Measurements from ENCODE around the gene AMPH.

Gene AMPH

DNA sequence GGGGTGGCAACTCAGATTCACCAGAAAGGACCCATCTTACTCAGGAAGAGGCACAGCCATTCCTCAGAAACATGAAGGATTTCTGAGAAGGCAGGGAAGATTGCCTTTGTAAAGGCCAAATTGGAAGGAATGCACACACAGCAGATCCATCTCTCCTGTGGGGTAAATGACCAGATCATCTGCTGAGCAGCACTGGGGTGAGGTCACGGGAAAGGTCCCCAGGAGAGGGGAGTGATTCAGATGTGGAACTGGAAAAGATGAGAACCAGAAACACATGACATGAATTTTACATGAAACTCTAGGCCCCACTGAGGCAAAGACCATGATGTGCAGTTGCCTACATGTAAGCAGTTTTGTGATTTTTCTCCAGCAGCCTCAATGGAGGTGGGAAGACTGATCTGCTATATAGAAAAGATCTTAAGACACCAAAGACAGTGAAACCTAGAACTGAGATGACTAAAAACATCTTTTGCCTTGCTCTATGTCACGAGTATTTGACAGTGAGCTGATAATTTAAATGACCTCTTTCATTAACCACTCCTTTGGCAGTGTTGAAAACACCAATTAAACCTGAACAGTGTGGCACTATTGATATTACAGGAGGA lies 91.6 kb downstream of the AMPH start:
- no peak for DNase-seq

DNA sequence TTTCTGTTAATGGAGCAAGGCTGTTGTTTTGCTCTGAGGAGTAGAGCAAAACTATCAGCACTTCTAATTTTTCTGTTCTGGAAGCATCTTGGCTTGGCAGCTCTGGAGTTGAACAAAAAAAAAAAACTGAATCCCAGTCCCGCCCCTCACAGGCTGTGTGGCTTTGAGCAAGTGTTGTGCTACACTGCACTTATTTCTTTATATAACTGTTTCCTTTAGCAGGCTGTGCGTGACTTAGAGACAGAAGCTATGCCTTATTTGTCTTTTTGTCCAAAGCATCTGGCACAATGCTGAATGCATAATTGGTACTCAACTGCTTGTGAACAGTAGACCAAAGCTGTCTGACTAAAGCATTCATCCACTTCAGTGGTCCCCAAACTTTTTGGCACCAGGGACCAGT lies 96.1 kb downstream of the AMPH start:
- no peak for DNase-seq

DNA sequence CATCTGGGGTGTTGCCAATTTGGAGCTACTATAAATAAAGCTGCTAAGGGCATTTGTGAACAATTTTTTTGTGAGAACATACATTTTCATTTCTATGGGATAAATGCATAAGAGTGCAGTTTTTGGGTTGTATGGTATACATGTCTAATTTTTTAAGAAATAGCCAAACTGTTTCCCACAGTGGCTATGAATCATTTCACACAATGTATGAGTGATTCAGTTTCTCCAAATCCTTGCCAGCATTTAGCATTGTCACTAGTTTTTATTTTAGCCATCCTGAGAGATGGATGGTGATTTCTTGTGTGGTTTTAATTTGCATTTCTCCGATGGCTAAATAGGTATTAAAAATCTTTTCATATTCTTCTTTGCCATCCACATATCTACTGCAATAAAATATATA lies 105.3 kb downstream of the AMPH start:
- DNase-seq = no peak

DNA sequence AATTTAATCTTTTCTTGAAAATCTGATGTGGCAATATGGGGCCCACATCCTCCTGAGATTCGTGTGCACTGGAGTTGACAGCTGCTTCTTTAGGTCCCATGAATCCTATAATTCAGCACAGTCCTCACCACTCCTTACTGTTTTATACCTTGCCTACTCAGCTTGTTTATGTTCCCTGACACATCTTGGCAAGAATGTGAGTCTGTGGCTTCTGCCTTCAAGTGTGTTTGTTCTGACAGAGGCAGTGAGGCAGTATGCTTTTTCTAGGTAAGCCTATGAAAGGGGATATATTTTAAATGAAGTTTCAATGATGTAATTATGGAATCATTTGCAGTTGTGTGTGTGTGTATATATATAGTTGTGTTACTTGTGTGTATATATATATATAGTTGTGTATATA lies 106.4 kb downstream of the AMPH start:
- no peak for DNase-seq

DNA sequence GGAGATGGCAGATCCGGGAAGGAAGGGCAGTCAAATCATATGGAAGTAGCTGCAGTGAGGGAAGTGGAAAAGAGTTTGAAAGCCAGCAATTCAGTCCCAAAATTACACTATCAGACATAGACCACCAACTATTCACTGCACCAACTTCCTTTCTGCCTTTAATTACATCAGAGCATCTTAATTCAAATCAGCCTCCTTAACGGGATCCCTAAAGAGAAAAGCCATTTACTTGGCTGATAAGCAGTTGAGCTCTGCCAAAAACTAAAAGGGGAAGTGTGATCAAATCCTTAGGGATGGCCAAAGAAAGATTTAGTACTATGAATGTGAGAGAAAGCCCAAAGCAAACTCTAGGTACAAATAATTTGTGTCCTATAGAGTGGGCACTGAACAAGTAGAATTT lies 110.4 kb downstream of the AMPH start:
- no peak for DNase-seq

DNA sequence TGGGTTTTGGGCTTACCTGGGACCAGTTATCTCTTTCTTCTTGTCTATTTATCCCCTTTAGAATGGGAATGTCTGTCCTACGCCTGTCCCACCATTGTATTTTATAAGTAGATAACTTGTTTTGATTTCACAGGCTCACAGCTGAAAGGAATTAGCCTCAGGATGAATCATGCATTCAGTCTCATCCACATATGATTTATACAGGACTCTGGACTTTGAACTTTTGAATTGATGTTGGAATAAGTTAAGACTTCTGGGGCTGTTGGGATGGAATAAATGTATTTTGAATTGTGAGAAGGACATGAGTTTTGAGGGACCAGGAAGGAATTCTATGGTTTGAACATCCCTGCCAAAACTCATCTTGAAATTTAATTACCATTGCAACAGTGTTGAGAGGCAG lies 112.6 kb downstream of the AMPH start:
- no peak for DNase-seq

DNA sequence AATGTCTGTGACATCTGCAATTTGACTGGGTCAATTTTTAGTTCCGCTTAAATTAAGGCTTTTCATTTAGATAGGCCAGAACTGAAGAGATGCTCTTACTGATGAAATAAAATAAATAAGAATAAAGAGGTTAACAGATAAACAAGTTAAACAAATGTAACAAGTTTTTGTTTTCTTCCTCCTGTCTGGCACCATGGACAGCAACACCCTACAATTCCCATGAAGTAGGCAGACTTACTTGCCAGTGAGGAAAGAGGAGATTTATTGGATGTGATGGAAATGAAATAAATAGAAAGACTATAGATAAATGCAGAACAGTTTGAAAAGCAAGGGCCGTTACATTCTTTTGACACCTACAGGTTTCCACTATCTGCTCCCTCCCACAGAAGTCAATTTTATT lies 118.5 kb downstream of the AMPH start:
- DNase-seq = no peak

DNA sequence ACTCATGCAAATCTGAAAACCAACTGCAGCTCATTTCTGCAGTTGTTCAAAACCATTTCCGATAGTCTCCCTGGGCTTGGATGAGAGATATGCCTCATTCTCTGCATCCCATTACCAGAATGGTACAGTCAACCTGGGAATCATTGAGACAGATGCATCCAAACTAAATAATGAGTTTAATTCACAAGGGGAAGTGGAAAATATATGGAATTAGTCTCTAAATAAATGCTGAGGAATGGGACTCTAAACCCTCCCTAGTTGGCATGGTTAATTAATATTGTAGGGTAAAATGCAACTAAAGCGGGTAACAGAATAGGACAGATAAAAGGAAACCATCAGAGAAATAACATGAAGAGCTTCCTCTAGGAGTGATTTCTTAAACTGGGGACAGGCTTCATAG lies 118.9 kb downstream of the AMPH start:
- no peak for DNase-seq

DNA sequence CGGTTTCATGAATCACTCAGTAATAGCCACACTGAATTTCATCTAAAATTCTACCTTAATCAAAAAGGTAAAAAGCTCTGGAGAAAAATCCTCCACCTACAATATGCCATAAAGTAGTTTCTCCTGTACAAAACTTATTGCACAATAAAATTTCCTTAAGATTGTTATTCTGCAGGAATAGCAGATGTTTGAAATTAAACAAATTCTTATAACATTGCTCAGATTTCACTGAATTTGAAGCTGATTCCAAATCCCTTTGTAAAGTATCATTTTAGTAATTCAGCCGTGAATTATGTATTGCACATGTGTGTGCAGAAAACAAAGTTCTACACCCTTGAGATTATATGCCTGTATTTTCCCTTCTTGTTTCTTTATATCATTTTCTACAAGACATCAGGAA lies 123.8 kb downstream of the AMPH start:
- DNase-seq = no peak

DNA sequence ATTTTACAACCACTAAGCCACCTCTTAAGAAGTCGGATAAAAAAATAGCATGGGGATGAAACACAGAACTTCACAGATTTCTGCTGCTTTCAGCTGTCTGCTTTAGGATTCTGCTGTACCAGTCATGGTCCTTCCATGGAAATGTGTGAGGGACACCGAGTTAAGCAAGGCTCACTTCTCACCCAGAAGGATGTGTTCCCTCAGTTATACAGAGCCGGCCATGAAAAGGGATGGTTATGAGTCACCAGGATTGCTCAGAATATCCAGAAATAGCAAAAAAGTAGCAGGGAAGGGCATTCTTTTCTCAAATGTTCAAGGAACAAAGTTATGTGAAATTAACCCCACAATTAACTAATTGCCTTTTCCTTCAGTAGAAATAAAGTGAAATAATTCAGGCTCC lies 124.4 kb downstream of the AMPH start:
- no peak for DNase-seq

DNA sequence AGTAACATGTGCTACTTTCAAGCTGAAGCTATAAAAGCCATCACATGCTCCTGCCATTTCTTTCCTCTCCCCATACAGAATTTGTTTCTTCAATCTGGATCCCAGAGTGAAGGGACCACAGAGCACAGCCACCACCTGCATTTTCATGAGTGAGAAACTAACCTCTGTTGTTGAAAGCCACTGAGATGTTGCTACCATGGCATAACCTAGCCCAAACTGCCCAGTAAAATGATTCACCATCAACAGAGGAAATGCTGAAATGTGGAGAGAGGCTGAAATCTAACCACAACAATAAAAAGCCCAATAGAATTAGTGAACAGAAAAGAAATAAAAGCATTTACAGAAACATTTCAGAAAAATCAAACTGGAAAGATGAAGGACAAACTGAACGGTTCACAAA lies 125.2 kb downstream of the AMPH start:
- no peak for DNase-seq

DNA sequence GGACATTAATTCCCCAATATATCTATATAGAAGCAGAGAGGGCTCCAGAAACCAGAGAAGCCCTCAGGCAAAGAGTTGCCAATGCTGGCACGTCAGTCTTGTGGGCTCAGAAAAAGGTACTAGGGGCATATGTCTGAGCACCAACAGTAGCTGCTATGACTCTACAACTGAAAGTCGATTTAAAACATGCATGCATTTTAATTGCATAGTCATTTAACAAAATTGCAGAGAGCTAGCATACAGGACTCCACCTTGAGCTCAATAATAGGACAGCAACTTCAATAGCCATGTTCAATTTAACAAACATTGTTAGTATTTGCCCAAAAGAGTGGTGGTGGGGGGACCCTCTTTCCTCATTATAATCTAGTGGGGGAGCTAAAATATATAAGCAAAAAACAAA lies 126.5 kb downstream of the AMPH start:
- DNase-seq = no peak

DNA sequence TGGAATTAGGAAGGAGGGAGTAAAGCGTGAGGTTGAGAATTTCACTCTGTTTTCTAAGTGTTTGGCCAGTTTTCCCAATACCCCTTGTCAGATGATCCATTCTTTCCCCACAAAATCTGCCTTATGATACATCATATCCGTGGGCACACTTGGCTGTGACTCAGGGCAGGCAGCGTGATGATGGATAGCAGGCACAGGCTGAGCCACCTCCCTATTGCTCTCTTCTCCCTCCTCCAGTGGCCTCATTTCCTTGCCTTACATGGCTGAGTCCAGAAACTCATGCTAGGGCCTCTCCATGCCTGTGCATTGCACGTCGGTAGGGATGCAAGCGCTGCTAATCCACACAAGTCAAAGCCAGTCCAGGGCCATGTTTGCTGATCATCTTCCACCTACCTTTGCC lies 128.3 kb downstream of the AMPH start:
- DNase-seq = no peak

DNA sequence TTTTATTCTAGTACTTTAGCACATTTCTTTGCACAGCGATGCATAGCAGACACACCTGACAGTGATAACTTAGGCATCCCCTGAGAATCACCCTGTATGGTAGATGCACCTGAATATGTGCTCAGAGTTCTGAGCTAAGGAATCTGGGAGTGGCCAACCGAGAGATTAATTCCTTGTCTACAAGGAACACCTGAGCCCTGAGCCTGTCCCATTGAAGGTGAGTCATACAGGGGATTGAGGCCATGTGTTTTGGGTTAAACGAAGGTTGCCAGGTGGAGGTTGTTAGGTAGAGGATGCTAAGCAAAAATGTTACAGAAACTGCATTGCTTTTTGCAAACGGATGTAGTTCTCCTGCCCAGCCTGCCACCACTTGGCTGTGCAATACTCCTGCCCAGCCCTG lies 128.9 kb downstream of the AMPH start:
- DNase-seq = no peak

DNA sequence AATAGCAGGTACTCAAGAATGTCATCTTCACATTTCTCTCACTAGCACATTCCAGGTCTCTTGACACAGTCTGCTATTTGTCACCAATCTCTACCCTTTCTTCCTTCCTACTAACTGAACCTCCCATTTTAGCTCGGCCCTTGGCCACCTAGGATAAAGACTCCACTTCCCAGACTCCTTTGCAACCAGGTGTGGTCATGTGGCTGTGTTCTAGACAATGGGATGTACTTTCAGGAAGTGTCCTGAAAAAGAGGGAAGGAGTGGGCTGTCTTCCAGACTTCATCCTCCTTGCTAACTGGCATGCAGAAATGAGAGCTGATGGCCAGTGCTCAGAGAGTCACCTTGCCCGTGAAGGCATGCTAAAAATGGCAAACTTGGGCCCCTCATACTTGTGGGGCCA lies 139.2 kb downstream of the AMPH start:
- no peak for DNase-seq

DNA sequence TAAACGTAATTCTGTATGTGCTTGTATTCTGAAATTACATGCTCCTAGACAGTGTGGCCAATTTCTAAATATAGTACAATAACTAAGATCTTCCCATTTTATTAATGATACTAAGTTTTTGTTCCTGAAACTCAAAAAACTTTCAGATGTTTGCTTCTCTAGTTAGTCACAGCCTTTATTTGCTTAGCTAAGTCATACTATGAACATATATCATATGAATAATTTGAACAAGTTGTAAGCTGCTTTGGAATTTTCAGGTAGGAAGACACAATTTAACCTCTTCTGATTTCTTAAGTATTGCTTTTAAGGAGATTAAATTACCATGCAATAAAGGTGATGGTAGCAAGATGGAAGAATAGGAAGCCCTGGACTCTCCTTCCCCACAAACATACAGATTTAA lies 148.7 kb downstream of the AMPH start:
- DNase-seq = no peak

DNA sequence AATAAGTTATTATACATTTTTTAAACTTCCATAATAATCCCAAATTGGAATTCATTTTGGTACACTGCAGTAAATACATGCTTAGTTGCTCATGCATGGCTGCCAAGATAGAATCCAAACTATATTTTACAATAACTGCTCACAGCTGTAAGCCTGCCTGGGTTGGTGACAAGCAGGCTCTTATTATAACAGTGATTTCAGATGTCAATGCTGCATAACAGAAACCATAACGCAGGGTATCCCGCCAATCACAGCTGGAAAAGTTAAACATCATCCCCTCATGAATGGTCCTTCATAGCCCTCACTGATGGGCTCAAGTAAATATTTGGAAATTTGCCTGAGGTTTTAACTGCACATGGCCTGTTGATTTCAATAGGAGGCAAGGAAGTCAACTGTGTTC lies 149.8 kb downstream of the AMPH start:
- no peak for DNase-seq

DNA sequence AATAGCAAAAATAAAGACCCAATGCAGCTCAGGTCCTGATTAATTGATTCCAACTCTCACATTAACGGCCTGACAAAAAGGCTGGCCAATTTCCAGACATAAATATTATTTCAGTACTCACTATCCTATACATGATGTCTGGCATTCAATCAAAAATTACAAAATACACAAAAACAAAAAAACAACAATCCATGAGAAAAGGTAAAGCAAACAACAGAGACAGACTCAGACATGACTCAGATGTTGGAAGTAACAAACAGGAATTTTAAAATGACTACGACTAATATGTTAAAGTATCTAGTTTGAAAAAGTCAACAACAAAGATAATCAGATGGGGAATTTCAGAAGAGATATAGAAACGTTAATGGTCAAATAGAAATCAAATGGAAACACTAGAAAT lies 152.8 kb downstream of the AMPH start:
- no peak for DNase-seq

DNA sequence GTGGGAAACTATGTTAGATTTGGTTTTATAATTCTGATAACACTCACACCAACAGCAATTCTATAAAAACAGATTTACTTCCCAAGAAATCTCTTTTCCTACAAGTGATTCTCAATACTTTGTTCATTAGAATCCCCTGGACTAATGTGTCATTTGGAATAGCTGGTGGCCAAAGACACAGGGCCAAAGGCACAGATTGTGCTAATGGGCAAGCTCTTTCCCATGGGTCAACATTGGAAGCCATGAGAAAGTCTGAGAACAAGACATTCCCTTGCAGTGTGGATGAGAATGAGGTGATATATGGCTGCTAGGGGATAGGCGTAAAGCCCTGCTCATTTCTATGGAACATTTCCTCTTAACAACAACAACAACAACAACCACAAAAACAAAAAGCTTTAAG lies 153.8 kb downstream of the AMPH start:
- no peak for DNase-seq

DNA sequence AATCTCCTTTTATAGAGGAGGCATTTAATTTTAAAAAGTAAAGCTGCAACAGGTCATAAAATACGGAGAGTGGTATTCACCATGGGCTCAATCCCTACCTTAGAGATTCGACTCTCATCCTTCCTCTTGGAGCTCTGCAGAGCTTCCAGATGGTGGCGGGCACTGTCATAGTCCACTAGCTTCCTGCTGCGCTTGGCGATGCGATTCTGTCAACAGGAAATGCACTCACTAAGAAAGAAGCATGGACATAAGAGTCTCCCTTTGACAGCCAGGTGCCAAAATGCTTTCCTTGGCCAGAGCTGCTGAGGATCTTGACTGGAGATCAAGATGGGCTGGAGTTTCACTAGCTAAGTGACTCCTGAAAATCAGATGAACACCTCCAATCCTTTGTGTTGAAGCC lies 154.4 kb downstream of the AMPH start:
- DNase-seq = no peak

DNA sequence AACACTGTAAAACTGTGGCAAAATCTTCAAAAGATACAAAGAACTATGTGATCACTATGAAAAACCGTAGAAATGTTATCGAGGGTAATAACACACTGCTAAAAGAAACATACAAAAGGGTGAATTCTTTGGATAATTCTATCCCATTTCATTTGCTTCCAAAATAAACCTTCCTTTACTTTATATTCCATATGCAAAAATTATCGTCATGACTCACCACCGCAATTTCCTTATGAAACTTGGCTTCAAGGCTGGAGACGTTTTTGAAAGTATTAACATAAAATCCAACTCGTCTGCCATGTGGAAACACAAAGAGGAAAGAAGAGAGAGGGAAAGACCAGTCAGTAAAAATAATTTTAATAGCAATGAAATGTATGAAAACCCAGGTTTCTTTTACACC lies 165.2 kb downstream of the AMPH start:
- DNase-seq = no peak

DNA sequence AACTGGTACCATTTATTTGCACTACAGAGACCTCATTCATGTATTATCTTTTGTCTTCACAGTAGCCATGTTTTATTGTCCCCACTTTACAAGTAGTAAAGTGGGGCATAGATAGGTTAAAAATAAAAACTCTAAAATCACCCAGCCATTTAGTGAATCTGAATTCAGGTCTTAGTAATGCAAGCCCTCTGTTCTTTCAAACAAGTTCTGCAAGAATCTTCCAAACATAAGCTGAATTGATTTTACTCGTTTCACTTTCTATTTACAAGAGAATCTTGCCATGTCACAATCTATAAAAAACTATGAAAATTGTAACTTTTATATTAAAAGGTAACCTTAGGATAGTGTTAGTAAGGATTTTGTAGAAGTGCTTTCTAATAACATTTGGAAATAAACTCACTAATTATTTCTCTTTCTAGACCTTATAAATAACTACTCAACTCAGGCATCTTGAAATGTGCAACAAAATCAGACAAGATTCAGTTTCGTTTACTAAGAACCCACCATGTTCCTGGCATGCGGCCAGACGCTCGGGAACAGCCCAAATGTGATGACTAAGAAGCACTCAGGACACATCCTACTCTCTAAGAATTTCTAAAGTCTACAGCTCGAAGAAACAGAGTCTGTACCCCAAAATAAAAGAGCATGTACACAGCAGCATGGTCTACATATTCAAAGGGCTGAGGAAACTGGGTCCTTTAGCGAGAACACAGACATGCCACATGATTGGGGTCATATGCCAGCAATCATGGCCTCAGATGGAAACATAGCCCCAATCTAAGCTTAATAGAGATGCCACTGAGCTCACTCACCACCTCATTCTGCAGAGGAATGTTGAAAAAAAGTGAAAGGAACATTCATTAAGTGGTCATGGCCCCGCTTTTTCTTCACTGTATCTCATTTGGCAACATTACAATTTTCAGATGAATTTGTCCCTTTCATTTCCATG lies 167.6 kb downstream of the AMPH start:
- peak; percentile 64 for DNase-seq

DNA sequence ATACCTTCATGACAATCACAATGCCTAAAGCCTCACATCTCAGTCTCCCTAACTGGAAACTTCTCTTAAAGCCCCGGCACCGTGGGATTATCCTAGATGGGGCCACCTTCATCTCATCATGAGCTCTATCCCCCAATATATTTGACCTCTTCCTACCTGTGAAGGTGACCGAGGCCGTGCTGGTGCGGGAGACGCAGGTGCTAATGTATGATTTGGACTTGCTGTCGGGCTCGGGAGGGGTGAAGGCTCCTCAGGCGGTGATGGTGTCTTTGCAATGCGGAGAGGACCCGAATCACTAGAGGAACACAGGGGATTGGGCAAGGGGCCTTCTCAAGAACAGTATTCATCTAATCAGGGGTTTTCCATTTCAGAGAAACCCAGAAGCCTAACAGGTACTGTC lies 168.4 kb downstream of the AMPH start:
- DNase-seq = no peak

DNA sequence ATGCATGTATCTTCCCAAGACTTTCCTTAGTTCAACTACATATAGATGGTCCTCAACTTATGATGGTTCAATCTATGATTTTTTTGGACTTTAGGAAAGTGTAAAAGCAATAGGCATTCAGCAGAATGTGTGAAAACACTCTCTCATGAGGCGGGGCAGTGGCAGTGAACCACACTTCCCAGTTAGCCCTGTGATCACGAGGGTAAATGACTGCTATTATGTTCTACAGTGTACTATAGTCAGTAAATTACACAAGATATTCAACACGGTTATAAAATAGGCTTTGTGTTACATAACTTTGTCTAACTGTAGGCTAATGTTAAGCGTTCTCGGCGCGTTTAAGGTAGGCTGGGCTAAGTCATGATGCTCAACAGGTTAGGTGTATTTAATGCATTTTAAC lies 169.3 kb downstream of the AMPH start:
- no peak for DNase-seq

DNA sequence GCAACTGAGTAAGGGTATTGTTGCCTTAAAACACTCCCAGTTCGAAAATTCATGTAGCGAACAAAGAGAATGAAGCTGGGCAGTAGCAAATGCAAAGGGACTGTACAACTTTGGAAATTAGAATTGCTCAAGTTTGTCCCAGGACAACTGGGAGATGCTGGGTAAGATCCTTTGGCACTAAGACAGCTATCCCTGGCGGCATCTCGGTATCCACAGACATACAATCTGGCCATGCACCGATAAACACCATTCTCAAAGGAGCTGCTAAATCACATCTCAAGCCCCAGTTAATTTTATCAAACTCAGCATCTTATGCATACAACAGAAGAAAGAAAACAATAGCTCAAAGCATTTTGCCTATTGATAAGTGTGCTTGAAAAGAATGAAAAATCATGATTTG lies 177.3 kb downstream of the AMPH start:
- DNase-seq = no peak

Measured in central memory CD4-positive, alpha-beta T cell (primary cell).